ENCODE results near the gene FARS2. TPM values are rescaled to one million over a fixed set of nuclear protein-coding genes. Genes with fewer than 3 reads are reported as not detected.

Gene FARS2
- total and polyA plus RNA-seq, 2 donors (not counting 3 experiments of a cell fraction or from before 2014, with no cell fraction given) = 20.2 to 20.5 TPM

- H3K27me3 ChIP-seq (ENCODE audit: control insufficient read depth in 2 of 2, insufficient read depth in 2 of 2, low read length in 2 of 2) = no peaks in the 10 kb centered on the region
- no peak for TF ChIP-seq MYC (IDR thresholded peaks at IDR 0.05; ENCODE audit: low read depth, low read length)
- H3K4me1 ChIP-seq (ENCODE audit: control insufficient read depth, extremely low read depth, insufficient read depth, low read length) = no peaks in the 10 kb centered on the region
- H3K9ac ChIP-seq (replicated peaks; ENCODE audit: extremely low read depth, insufficient read depth, low read length) = no peak overlapping the region
- no TSS peak for BruUV-seq (replicated peaks)
- CTCF ChIA-PET = no interaction called here
- no peak overlapping the region for H2AFZ ChIP-seq (ENCODE audit: low read depth, low read length)
- no peaks in the 10 kb centered on the region for H3K9me1 ChIP-seq (replicated peaks; ENCODE audit: control insufficient read depth, extremely low read depth, insufficient read depth, low read length)
- H3K4me3 ChIP-seq (replicated peaks in 1 of 3; ENCODE audit: insufficient read depth in 1 of 3, low read depth in 1 of 3, low read length in 3 of 3) = no peak overlapping the region
- no peak for FAIRE-seq
- no peak overlapping the region for H3K4me2 ChIP-seq (ENCODE audit: insufficient read depth, low read length)
- no peaks in the 10 kb centered on the region for H3K36me3 ChIP-seq (ENCODE audit: control insufficient read depth in 2 of 2, extremely low read depth in 1 of 2, insufficient read depth in 2 of 2, low read length in 2 of 2)
- no peak overlapping the region for H3K27ac ChIP-seq (ENCODE audit: insufficient read depth, low read depth, low read length)
- POLR2A ChIA-PET = no interaction called here
- intact Hi-C loops (cut with micrococcal nuclease) = no loop called here
- no peaks in the 10 kb centered on the region for H3K9me3 ChIP-seq (replicated peaks; ENCODE audit: control insufficient read depth, insufficient read depth, low read length)
- dilution Hi-C loops (cut with MboI; ENCODE audit: extremely low pct_ligation_motif_present, low sequenced_read_pairs) = no loop called here
- no peaks in the 10 kb centered on the region for H4K20me1 ChIP-seq (replicated peaks; ENCODE audit: control insufficient read depth, extremely low read depth, insufficient read depth, low read length)
- peaks cover 3% of the 10 kb centered on the region for H3K79me2 ChIP-seq (ENCODE audit: control insufficient read depth, insufficient read depth, low read length)
- no peak for DNase-seq (ENCODE audit: low read depth, low spot score)
Observed at GRCh38 chr6:5271926-5272325, 10.6 kb downstream of the FARS2 start.

GRCh38 chr6:5274231-5274630 is 12.9 kb downstream of the FARS2 start:
- ChIA-PET CTCF (interaction anchor here (1.3 kb wide), 1 partner anchor 67 kb away, joined by 3 read pairs; no protein-coding TSS in a partner anchor), POLR2A (no interaction called here)
- BruUV-seq (replicated peaks) = no TSS peak
- FAIRE-seq (no peak), DNase-seq (ENCODE audit: low read depth, low spot score) (no peak)
- intact Hi-C loops (cut with micrococcal nuclease) (no loop called here), dilution Hi-C loops (cut with MboI; ENCODE audit: extremely low pct_ligation_motif_present, low sequenced_read_pairs) (no loop called here)
- no peaks in the 10 kb centered on the region for H3K79me2 ChIP-seq (ENCODE audit: control insufficient read depth, insufficient read depth, low read length)
- no peaks in the 10 kb centered on the region for H3K36me3 ChIP-seq (ENCODE audit: control insufficient read depth in 2 of 2, extremely low read depth in 1 of 2, insufficient read depth in 2 of 2, low read length in 2 of 2)
- H3K4me1 ChIP-seq (ENCODE audit: control insufficient read depth, extremely low read depth, insufficient read depth, low read length) = no peaks in the 10 kb centered on the region
- H3K9ac ChIP-seq (replicated peaks; ENCODE audit: extremely low read depth, insufficient read depth, low read length) = no peak overlapping the region
- H3K4me2 ChIP-seq (ENCODE audit: insufficient read depth, low read length) = no peak overlapping the region
- H3K9me1 ChIP-seq (replicated peaks; ENCODE audit: control insufficient read depth, extremely low read depth, insufficient read depth, low read length) = no peaks in the 10 kb centered on the region
- H3K4me3 ChIP-seq (replicated peaks in 1 of 3; ENCODE audit: insufficient read depth in 1 of 3, low read depth in 1 of 3, low read length in 3 of 3) = no peak overlapping the region
- no peak overlapping the region for H3K27ac ChIP-seq (ENCODE audit: insufficient read depth, low read depth, low read length)
- H4K20me1 ChIP-seq (replicated peaks; ENCODE audit: control insufficient read depth, extremely low read depth, insufficient read depth, low read length) = no peaks in the 10 kb centered on the region
- no peaks in the 10 kb centered on the region for H3K27me3 ChIP-seq (ENCODE audit: control insufficient read depth in 2 of 2, insufficient read depth in 2 of 2, low read length in 2 of 2)
- H2AFZ ChIP-seq (ENCODE audit: low read depth, low read length) = no peak overlapping the region
- no peaks in the 10 kb centered on the region for H3K9me3 ChIP-seq (replicated peaks; ENCODE audit: control insufficient read depth, insufficient read depth, low read length)
- no peak for TF ChIP-seq POLR2AphosphoS5 (IDR thresholded peaks at IDR 0.05; ENCODE audit: insufficient read depth, low read depth, low read length)
- no peak for TF ChIP-seq EZH2 (IDR thresholded peaks at IDR 0.05; ENCODE audit: borderline replicate concordance, low read depth, low read length, severe bottlenecking)
- TF ChIP-seq GATA2 (IDR thresholded peaks at IDR 0.05; ENCODE audit: insufficient read depth, insufficient read length, low read depth, low read length) = no peak
- TF ChIP-seq CTCF (IDR thresholded peaks at IDR 0.05; ENCODE audit: extremely low read depth in 1 of 2, insufficient read depth in 1 of 2, low read depth in 1 of 2, low read length in 2 of 2) = no peak
- no peak for TF ChIP-seq FOS (IDR thresholded peaks at IDR 0.05; ENCODE audit: borderline replicate concordance, insufficient read depth, low read length)
- no peak for TF ChIP-seq MAX (IDR thresholded peaks at IDR 0.05; ENCODE audit: insufficient read depth, insufficient read length)
- no peak for TF ChIP-seq MYC (IDR thresholded peaks at IDR 0.05; ENCODE audit: low read depth, low read length)
- no peak for TF ChIP-seq JUN (IDR thresholded peaks at IDR 0.05; ENCODE audit: borderline replicate concordance, insufficient read depth, insufficient read length, low read depth)
- no peak for TF ChIP-seq POLR2A (IDR thresholded peaks at IDR 0.05; ENCODE audit: low read depth, low read length)
